NCI-H128 (cell line): ENCODE data around the gene SLC1A4.
"Not testable (repeated sequence)": the region's sequence is repeated elsewhere in the genome, so short reads cannot be mapped to it uniquely, and the experiment has no call there.

Experiments used
- DNase-seq: peaks from one replicate; lab custom pipeline; 2025; ENCODE audit not compliant: unreplicated experiment; lab: John Stamatoyannopoulos, UW

SLC1A4 gene

DNA sequence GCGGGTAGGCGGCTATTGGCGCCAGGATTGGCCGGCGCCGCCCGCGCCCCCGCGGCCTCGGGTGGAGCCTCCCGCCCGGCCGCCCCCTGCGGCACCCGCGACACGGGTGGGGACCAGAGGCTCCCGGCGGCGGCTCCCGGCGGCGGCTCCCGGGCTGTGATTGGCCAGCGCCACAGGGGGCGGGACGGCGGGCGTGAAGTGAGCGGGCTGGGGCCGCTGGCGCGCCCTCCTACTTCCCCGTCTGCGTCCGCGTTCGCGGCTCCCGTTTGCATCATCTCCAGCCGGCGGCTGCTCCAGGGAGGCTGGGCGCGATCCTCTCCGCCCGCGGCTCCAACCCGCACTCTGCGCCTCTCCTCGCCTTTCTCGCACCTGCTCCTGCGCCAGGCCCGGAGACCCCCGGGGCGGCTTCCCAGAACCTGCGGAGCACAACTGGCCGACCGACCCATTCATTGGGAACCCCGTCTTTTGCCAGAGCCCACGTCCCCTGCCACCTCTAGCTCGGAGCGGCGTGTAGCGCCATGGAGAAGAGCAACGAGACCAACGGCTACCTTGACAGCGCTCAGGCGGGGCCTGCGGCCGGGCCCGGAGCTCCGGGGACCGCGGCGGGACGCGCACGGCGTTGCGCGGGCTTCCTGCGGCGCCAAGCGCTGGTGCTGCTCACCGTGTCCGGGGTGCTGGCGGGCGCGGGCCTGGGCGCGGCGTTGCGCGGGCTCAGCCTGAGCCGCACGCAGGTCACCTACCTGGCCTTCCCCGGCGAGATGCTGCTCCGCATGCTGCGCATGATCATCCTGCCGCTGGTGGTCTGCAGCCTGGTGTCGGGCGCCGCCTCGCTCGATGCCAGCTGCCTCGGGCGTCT lies at the start of gene SLC1A4:
Gene SLC1A4 (plus strand): TSS at position 274 of the 856 bp plus-strand sequence. CDS start 245 bp downstream, at position 519.
- peak; percentile 74 for DNase-seq

DNA sequence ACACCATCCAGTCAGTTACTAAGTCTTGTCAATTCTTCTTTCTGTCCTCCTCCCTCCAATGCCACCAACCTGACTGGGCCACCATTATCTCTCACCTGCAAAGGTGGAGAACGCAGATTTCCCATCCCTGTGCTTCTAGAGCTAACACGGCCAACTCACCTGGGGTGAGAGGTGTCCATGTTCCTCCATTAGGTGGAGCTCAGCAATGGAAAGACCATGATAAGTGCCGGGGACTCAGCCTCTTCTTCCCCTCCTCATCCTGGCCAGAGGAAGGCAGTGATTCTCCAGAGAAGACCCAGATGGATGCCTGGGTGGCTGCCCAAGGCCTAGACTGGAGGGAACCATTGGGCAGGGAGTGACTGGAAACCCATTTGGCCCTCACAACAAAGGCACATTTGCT lies 48.1 kb upstream of the SLC1A4 start:
- DNase-seq = no peak

DNA sequence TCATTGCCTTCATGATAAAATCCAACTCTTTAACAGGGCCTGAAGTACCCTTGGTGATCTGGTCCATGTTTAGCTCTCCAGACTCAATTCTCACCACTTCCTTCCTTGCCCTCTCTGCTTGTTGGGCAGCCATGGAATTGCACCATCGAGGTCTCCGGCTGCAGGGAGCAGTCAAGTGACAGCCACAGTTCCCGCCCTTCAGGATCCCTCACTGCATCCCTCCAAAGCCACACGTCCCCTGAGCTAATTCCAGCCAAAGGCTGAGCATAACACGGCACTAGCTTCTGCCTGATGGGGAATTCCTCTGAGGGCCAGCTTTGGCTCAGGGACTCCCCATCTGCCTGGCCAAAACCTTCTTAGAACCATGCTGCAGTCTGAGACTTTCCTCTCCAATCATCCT lies 47.4 kb upstream of the SLC1A4 start:
- no peak for DNase-seq

DNA sequence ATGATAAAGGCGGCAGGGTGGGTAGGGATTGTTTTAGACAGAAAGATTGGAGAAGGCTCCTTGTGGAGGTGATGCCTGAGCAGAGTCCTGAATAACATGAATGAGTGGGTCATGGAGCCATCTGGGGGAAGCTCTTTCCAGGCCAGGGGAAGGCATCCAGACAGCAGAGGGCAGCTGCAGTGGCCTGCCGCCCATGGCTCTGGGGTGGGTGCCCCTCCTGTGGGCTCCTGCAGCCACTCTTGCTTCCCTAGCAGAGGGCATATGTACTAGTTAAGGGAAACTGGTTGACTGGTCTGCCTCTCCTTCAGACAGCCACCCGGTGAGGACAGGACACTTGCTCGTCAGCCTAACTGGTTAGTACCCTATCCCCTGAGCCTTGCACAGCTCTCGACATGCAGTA lies 46.5 kb upstream of the SLC1A4 start:
- no peak for DNase-seq

DNA sequence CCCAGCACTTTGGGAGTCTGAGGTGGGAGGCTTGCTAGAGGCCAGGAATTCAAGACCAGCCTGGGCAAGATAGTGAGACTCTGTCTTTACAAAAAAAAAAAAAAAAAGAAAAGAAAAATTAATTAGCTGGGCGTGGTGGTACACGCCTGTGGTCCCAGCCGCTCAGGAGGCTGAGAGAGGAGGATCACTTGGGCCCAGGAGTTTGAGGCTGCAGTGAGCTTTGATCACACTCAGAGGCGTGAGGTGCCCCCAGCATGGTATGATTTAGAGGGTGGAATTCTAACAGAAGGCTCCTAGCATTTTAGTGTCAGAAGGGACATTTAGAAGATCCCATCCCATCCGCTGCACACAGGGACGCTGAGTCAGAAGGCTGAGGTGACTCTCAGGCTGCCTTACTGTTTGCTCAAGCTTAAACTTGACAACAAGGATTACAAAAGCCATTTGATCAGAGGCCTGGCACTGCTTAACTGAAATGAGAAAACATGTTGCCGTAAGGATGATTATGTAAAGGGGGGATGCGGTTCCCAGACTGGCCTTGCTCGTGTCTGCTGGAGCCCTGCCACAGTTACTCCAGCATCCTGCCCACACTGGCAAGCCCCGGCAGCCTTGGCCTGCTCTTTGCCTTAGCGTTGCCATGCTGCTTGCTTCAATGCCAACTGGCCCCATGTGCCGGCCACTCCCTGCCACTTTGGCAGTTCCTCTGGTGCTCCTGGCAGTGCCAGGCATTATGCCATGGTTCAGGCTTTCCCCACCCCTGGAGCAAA lies 45.6 kb upstream of the SLC1A4 start:
- DNase-seq = no peak

DNA sequence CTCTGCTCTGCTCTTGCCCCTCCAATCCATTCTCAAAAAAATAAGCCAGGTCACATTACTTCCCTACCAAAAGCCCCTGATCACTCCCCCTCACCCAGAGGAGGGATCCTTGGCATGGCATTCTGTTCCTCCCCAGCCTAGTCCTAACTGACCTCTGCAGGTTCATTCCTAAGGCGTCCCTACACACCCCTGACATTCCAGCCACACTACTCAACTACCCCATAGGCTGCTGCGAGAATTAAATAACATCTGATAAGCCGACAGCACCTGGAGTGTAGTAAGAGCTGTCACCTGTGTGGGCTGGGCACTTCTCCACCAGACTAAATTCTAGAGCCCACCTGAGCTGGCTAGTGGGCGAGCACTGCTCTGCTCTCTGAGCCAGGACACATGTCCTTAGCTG lies 44.7 kb upstream of the SLC1A4 start:
- DNase-seq = no peak

DNA sequence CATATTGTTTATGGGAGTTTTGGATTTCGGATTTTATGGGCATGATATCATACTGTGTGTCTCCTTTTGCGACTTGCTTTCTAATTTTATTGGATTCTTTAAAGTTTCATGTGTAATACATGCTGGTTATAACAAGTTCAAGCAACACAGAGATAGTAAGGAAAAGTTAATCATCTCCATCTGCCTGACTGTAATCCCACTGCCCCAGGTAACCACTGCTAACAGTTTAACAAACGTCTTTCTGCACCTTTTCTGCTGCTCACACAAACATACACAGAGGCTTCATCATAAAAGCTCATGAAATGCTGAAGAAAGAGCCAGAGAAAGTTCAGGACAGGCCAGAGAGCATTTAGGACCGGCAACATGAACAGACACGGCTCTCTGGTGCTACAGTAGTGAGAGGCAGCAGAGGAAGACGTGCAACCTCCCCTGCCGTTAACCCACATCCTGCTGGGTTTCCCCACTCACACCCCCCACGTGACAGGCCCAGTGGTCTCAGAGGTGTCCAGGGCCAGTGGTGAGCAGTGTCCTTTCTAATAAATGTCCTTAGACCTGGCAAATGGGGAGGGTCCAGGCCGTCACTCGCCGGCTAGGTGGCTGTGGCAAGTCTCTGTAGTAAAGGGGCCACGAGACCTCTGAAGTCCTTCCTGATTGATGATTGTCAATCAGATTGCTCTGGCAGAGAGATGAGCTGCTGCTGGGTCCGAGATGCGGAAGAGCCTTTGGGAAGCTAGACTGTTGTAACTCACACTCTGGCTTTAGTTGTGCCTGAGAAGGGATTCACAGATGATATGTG lies 43.0 kb upstream of the SLC1A4 start:
- DNase-seq = no peak

DNA sequence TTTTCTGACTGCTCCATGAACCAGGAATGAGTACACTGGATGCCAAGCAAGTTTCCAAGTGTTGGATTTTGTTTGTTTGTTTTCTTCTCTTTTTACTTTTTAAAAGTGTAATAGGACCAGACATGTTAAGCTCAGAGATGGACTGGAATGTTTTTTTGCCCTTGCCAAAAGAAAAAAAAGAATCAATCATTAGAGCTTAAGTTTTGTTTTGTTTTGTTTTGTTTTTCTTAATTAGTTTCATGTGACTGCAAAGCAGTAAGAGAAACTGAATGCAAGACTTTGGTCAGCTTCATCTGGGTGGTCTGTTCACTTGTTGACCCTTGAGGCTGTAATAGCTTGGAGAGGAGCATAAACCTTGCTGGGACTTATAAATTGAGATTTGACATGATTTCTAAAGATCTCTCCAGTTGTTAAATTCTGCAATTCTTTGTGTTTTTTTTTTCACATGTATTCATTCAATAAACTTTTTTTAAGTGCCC lies 42.4 kb upstream of the SLC1A4 start:
- no peak for DNase-seq

DNA sequence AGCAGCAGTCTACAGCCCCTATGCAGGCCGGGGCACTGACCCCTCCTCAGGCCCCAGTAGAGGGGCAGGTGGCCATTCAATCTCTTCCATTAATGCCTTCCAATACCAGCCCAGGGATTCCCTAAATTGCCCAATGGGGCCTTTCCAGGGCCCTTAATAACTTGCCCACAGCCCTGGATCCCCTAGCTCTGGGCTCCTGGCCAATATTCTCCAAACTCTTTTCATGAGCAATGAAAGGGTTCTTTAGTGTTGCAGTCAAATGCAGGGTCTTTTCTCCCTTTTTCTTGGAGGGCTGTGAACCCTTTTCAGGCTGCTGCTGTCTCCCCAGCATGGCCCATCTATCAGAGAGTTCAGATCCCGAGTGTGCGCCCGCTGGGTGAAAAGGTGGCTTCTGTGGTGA lies 41.3 kb upstream of the SLC1A4 start:
- DNase-seq = no peak

DNA sequence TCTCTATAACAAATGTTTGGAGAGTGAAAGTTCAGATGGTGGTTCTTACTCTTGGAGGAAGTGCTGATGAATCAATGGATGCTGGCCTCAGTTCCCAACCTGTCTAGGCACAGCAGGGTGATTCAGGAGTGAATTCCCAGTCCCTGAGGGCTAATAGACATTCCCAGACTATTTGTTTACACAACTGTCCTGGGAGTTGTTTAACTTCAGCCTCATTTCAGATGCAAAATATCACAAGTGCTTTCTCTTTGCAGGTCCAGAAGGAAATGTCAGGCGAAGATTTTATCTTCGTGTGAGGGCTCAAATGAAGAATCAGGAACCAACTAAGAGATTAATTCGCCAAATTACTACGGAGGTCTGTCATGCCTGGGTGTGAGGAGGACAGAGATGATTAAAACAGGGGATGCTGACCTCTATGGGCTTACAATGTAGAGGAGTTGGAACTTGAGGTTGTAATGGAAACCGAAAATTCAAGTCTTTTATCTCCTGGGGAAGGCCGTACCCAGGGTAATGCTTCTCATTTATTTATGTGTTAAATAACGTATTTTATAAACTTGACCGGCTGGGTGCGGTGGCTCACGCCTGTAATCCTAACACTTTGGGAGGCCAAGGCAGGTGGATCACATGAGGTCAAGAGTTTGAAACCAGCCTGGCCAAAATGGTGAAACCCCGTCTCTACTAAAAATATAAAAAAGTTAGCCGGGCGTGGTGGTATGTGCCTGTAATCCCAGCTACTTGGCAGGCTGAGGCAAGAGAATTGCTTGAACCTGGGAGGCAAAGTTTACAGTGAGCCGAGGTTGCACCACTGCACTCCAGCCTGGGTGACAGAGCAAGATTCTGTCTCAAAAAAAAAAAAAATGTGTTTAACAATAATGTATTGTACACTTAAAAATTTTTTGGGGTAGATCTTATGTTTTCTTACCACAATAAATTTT lies 38.7 kb upstream of the SLC1A4 start:
- DNase-seq = no peak

DNA sequence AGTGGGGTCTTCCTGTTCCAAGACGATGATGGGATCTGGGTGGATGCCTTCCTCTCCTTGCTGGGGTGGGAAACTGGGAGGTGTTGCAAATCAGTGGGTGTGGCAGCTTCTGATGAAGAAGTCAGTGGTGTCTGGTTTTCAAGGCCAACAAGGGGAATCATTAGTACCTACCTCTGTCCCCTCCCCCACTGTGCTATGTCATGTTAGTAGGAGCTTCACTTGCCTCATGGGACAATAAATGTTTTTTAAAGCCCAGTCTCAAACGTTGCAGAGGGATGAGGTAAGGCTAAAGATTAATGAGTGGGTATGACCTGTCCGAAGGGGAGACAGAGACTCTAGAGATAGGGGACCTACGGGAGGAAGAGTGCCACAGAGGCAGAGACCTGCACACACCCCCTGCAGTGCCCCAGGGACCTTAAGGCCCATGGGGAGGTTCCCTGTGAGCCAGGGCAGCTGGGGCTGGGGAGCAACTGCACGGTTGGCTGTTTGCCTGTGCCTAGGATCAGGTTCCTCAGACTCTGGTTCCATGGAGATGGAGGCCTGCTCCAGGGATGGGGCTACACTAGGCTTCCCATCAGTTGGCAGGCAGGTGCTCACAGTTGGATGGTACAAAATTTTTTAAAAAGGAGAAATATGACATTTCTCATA lies 37.8 kb upstream of the SLC1A4 start:
- DNase-seq = no peak

DNA sequence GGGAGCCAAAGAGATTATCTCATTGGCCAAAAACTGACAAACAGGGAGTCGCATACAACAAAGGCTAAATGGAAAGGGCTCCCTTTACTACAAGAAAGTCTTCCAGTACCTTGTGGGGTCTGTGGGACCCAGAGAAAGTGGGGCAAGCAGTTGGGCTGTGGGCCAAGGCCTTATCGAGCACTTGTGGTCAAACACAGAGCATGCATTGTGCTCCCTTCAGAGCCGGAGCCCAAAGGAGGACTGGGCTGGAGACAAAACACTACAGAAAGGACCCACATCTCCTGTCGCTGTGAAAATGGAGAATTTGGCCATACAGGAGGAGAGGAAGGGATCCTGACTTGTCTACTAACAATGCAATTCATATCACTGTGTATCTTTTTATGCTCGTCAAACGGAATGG lies 37.1 kb upstream of the SLC1A4 start:
- DNase-seq = no peak

DNA sequence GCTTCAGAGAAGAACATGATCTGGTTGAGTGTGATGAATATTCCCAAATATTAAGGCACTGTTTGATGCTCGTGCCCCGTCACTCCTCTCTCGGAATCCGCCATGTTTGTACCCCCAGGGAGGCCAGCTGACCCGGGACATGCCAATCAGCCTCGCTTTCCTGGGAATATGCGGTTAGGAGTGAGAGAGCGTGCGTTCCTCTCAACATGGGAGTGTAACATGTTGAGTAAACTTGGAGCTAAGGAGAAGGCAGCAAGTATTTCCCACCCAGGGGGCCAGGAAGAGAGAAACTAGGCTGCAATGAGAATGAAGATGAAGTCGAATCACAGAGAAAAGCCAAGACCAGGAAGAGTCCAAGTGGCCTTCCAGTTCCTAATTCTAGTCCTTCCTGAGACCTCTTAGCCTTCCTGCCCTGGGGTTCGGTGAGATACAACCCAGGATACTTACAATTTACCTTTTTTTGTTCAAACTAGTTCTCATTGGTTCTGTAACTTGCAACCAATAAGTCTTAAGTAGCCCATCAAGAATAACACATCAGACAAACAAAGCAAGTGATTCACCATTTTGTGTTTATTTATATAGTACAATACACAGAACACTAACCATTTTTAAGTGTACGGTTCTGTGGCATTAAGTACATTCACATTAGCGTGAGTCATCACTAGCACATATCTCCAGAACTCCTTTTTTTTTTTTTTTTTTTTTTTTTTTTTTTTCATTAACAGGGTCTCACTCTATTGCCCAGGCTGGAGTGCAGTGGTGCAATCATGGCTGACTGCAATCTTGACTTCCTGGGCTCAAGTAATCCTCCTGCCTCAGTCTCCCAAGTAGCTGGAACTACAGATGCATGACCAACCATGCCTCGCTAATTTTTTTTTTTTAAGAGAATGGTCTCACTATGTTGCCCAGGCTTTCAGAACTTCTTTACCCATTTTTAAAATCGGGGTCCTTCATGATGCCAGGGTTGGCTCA lies 36.4 kb upstream of the SLC1A4 start:
- no peak for DNase-seq

DNA sequence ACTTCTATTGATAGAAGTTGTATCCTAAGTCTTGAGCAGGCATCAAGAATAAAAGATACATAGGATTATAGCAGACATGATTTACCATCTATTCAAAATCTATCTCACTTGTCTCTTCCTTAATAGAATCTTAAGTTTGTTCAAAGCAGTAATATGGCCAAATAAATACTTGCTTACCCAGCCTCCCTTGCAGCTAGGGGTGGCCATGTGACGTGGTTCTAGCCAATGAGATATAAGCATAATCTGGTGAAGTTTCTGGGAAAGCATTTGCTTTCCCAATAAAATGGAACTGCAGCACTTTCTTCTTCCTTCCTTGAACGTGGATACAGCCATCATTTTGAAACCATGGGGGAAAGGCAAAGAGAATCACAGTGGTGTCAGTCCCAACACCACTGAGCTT lies 33.7 kb upstream of the SLC1A4 start:
- no peak for DNase-seq

DNA sequence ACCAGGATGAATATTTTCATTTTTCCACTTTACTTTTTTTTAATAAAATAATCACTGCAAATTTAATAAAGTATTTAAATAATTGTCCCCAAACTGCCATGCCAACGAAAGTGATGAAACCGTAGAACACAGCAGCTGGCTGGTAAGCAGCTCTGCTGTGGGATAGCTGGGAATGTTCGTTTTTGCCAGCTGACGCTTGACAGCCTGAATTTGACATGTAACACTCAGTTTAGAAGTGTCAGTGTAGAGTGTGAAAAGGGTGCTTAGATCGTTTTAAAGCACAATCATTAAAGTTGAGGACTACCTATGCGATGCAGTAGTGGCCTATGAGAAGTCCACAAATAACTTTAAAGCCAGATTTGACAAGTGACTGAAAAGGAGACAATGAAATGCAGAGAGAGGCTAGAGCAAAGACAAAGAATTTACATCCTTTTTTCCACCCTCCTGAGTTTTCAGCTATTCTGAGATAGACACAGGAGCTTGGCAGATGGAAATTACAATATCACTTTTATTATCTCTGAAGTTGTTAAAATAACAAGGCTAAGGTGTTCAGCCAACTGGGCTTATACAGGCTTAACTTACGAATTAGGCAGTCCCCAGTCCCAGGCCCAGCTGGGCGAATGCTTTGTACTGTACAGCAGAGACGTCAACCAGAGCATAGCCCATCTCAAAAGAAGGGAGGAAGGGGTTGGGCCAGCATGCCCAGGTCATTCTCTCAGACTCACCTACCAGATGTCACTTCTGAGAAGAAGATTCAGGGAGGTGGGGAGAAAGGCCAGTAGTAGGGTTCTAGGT lies 31.9 kb upstream of the SLC1A4 start:
- DNase-seq = no peak

DNA sequence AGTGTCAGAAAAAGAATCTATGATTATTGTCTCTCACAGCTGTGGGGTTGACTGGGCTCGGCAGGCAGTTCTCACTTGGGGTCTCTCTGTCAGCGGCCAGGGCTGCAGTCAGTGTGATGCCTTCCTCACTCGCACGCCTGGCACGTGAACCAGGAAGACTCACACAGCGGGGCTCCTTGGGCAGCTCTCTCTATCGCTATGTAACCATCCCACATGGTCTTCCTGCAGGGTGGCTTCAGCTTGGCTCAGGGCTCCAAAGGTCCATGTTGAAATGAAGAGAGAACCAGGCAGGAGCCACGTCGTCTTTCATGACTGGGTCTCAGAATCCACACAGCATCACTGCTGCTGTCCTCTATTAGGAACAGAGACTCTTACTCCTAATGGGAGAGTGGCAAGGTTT lies 30.6 kb upstream of the SLC1A4 start:
- no peak for DNase-seq

DNA sequence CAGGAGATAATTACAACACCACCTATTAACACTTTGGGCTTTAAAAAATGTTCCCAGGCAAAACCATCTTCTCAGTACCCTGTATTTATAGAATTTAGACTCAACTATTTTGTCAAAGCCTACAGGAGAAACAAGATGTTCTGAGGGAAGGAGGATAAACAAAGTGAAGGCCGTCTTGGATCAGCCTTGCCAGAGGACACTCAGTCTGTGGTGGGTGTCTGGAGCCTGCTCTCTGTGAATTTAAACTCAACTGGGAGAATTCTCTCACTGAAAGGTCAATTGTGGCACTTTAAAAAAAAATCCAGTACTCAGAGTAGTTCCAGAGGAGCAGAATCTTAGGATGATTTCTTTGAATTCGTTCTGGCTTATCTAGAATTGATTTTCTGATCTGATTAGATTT lies 28.4 kb upstream of the SLC1A4 start:
- no peak for DNase-seq

DNA sequence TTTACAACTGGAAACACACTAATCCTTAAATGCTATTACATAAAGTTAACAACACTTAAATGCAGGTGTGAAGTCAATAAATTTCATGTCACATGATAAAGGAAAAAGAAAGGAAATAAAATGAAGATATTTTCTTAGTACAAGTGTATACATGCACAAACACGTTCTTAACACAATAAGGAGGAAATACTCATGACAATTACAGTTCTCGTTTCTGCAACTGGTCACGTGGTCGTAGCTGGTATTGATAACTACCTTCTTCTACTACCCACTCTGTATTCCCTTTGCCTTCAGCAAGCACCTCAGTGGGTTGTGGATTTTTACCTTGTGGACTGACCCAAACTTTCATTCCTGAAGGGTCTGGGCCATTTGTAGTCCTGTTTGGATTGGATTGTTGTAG lies 26.1 kb upstream of the SLC1A4 start:
- not testable (repeated sequence) for DNase-seq
